H9 (cell line): ENCODE results near the gene PARD6G. TPM values are rescaled to one million over a fixed set of nuclear protein-coding genes. Genes with fewer than 3 reads are reported as not detected.

Source experiments
- DNase-seq: peaks from one replicate; pipeline ENCODE4 v3.0.0-alpha.2; 2017
- H2AFZ ChIP-seq: one replicate; pipeline ENCODE4 v1.6.1; 2013; ENCODE audit warnings: mild to moderate bottlenecking, low read length, control low read depth, moderate library complexity
- H2AK5ac ChIP-seq: 2 replicates; pipeline ENCODE4 v1.6.1; 2013; ENCODE audit warnings: low read length, control low read depth, mixed read lengths; ENCODE audit not compliant: insufficient read length
- H2BK120ac ChIP-seq: one replicate; pipeline ENCODE4 v1.6.1; 2013; ENCODE audit warnings: low read depth, mild to moderate bottlenecking, low read length, control low read depth, inconsistent platforms; ENCODE audit not compliant: poor library complexity, severe bottlenecking
- H2BK12ac ChIP-seq: 2 replicates; pipeline ENCODE4 v1.6.1; 2013; ENCODE audit warnings: low read length, control low read depth, mixed read lengths, low read depth; ENCODE audit not compliant: insufficient read length
- H2BK15ac ChIP-seq: 2 replicates; pipeline ENCODE4 v1.6.1; 2013; ENCODE audit warnings: low read depth, low read length, control low read depth
- H2BK20ac ChIP-seq: one replicate; pipeline ENCODE4 v1.6.1; 2013; ENCODE audit warnings: low read depth, mild to moderate bottlenecking, low read length, control low read depth, inconsistent platforms; ENCODE audit not compliant: poor library complexity, severe bottlenecking
- H2BK5ac ChIP-seq: 2 replicates; pipeline ENCODE4 v1.6.1; 2013; ENCODE audit warnings: low read length, control low read depth, mixed read lengths; ENCODE audit not compliant: insufficient read length
- H3K14ac ChIP-seq: 2 replicates; pipeline ENCODE4 v1.6.1; 2013; ENCODE audit warnings: low read length, control low read depth; ENCODE audit not compliant: insufficient read depth
- H3K18ac ChIP-seq: 2 replicates; pipeline ENCODE4 v1.6.1; 2013; ENCODE audit warnings: low read depth, mild to moderate bottlenecking, mixed read lengths, low read length, control low read depth; ENCODE audit not compliant: insufficient read length
- H3K23ac ChIP-seq: 2 replicates; pipeline ENCODE4 v1.6.1; 2013; ENCODE audit warnings: low read length, control low read depth, mixed read lengths, low read depth; ENCODE audit not compliant: insufficient read length
- H3K23me2 ChIP-seq: 2 replicates; pipeline ENCODE4 v1.6.1; 2013; ENCODE audit warnings: low read depth, mild to moderate bottlenecking, mixed read lengths, low read length, control low read depth; ENCODE audit not compliant: insufficient read length, poor library complexity, severe bottlenecking
- H3K27ac ChIP-seq: 2 replicates; pipeline ENCODE4 v1.5.1; 2013; ENCODE audit warnings: low read length, control low read depth, mixed read lengths, low read depth; ENCODE audit not compliant: insufficient read length
- H3K27me3 ChIP-seq: 2 replicates; pipeline ENCODE4 v1.6.1; 2013; ENCODE audit warnings: low read length, control low read depth, inconsistent platforms; ENCODE audit not compliant: insufficient read depth
- H3K4ac ChIP-seq: 2 replicates; pipeline ENCODE4 v1.6.1; 2013; ENCODE audit warnings: low read depth, mild to moderate bottlenecking, control low read depth, inconsistent platforms, low read length, moderate library complexity
- H3K4me1 ChIP-seq: 2 replicates; pipeline ENCODE4 v1.6.1; 2013; ENCODE audit warnings: low read length, control low read depth, inconsistent platforms; ENCODE audit not compliant: insufficient read depth
- H3K4me2 ChIP-seq: 2 replicates; pipeline ENCODE4 v1.6.1; 2013; ENCODE audit warnings: low read length, control low read depth, mixed read lengths; ENCODE audit not compliant: insufficient read length, insufficient read depth
- H3K56ac ChIP-seq: 2 replicates; pipeline ENCODE4 v1.6.1; 2013; ENCODE audit warnings: low read depth, mild to moderate bottlenecking, mixed read lengths, low read length, control low read depth; ENCODE audit not compliant: insufficient read length
- H3K79me1 ChIP-seq: 2 replicates; pipeline ENCODE4 v1.6.1; 2013; ENCODE audit warnings: low read depth, mild to moderate bottlenecking, moderate library complexity, low read length, control low read depth, inconsistent platforms; ENCODE audit not compliant: insufficient read depth, poor library complexity, severe bottlenecking
- H3K79me2 ChIP-seq: 2 replicates; pipeline ENCODE4 v1.6.1; 2013; ENCODE audit warnings: low read length, control low read depth, inconsistent platforms; ENCODE audit not compliant: insufficient read depth
- H3K9ac ChIP-seq: 2 replicates; pipeline ENCODE4 v1.6.1; 2013; ENCODE audit warnings: low read length, control low read depth, mixed read lengths; ENCODE audit not compliant: insufficient read length; ENCODE audit errors: extremely low read depth
- H3K9me3 ChIP-seq: one replicate; pipeline ENCODE4 v1.6.1; 2013; ENCODE audit warnings: low read depth, low read length, inconsistent platforms; ENCODE audit not compliant: control insufficient read depth
- H3T11ph ChIP-seq: one replicate; pipeline ENCODE4 v1.6.1; 2013; ENCODE audit warnings: mild to moderate bottlenecking, low read length, control low read depth, inconsistent platforms
- H4K20me1 ChIP-seq: one replicate; pipeline ENCODE4 v1.6.1; 2013; ENCODE audit not compliant: control insufficient read depth, insufficient read length, insufficient read depth
- H4K5ac ChIP-seq: 2 replicates; pipeline ENCODE4 v1.6.1; 2013; ENCODE audit warnings: low read depth, mild to moderate bottlenecking, mixed read lengths, low read length, control low read depth; ENCODE audit not compliant: insufficient read length
- H4K8ac ChIP-seq: replicated peaks from 2 replicates; pipeline ENCODE4 v1.6.1; 2013; ENCODE audit warnings: low read length, control low read depth, mixed read lengths, low read depth; ENCODE audit not compliant: insufficient read length
- H4K91ac ChIP-seq: 2 replicates; pipeline ENCODE4 v1.6.1; 2013; ENCODE audit warnings: low read depth, mild to moderate bottlenecking, moderate library complexity, mixed read lengths, low read length, control low read depth; ENCODE audit not compliant: insufficient read length
- H3K27ac Mint-ChIP-seq, 3 experiments: 2 replicates in 2 of 3; 3 replicates in 1 of 3; pipeline ENCODE4 v1.8.0; 2020 to 2021; ENCODE audit warnings: mixed read lengths in 3 of 3, mild to moderate bottlenecking in 1 of 3, moderate library complexity in 1 of 3
- H3K27me3 Mint-ChIP-seq: 2 replicates; pipeline ENCODE4 v1.8.0; 2021; ENCODE audit warnings: low read depth, mild to moderate bottlenecking, moderate library complexity, mixed read lengths
- H3K36me3 Mint-ChIP-seq, 3 experiments: 2 replicates in 2 of 3; 3 replicates in 1 of 3; pipeline ENCODE4 v1.8.0; 2020 to 2021; ENCODE audit warnings: low read depth in 3 of 3, mixed read lengths in 3 of 3; ENCODE audit not compliant: insufficient read depth in 1 of 3
- H3K4me1 Mint-ChIP-seq, 2 experiments: 2 replicates each; pipeline ENCODE4 v1.8.0; 2020; ENCODE audit warnings: mixed read lengths in 2 of 2
- H3K4me3 Mint-ChIP-seq, 2 experiments: 2 replicates in 1 of 2; 3 replicates in 1 of 2; pipeline ENCODE4 v1.8.0; 2020 to 2021; ENCODE audit warnings: mild to moderate bottlenecking in 2 of 2, mixed read lengths in 2 of 2, moderate library complexity in 1 of 2
- H3K9me3 Mint-ChIP-seq, 2 experiments: 2 replicates in 1 of 2; 3 replicates in 1 of 2; pipeline ENCODE4 v1.8.0; 2020; ENCODE audit warnings: mild to moderate bottlenecking in 2 of 2, mixed read lengths in 2 of 2, moderate library complexity in 1 of 2
- CTCF ChIP-seq: fragments of 200-600 bp; sonication (generic); conservative IDR thresholded peaks from 3 replicates; pipeline ENCODE4 v1.8.0; 2021; ENCODE audit warnings: antibody characterized with exemption, mild to moderate bottlenecking
- WGBS: extraction: QIAGEN DNeasy Blood & Tissue Kit; methylation state at CpG from one replicate; pipeline ENCODE4 v1.1.7; 2013; ENCODE audit warnings: missing lambda C conversion rate, low lambda C conversion rate, mixed read lengths; ENCODE audit not compliant: insufficient read length; ENCODE audit errors: extremely low coverage; 5-methylcytosine and 5-hydroxymethylcytosine counted together
- total RNA-seq: library from RNA; stranded (reverse); gene quantifications from 2 replicates; pipeline ENCODE4 v1.2.1, GENCODE V29; 2021

Gene PARD6G
- total RNA-seq, 1 experiment from 2014 or later: 11.2 TPM

GRCh38 chr18:80188643-80189530 lies 58.4 kb downstream of the PARD6G start:
- H2AFZ ChIP-seq: no peak overlapping the region
- no peak overlapping the region for H3K9ac ChIP-seq
- H3K79me1 ChIP-seq: no peaks in the 10 kb centered on the region
- H3K4me1 ChIP-seq: no peaks in the 10 kb centered on the region
- no peak overlapping the region for H4K91ac ChIP-seq
- H3K9me3 ChIP-seq: no peaks in the 10 kb centered on the region
- H2BK12ac ChIP-seq: no peak overlapping the region
- no peak overlapping the region for H2AK5ac ChIP-seq
- DNase-seq: no peak
- no peak overlapping the region for H3K4ac ChIP-seq
- no peak overlapping the region for H3K56ac ChIP-seq
- no peak overlapping the region for H3K4me3 Mint-ChIP-seq
- no peak overlapping the region for H3K14ac ChIP-seq
- H3K27me3 ChIP-seq: no peaks in the 10 kb centered on the region
- H4K5ac ChIP-seq: no peak overlapping the region
- H3K4me2 ChIP-seq: no peak overlapping the region
- H3K23ac ChIP-seq: no peak overlapping the region
- H3T11ph ChIP-seq: no peak overlapping the region
- H3K9me3 Mint-ChIP-seq: peaks cover 4 to 5% of the 10 kb centered on the region in 2 experiments; a peak in 2 of 5 replicates
- H3K18ac ChIP-seq: no peak overlapping the region
- H3K27ac Mint-ChIP-seq: no peak overlapping the region; a peak in 1 of 7 replicates
- no peaks in the 10 kb centered on the region; the same call in 1 of the 2 replicates for H3K79me2 ChIP-seq
- H4K8ac ChIP-seq: no peak overlapping the region
- no peaks in the 10 kb centered on the region; a peak in 1 of 7 replicates for H3K36me3 Mint-ChIP-seq
- no peak overlapping the region for H2BK15ac ChIP-seq
- no peaks in the 10 kb centered on the region for H3K23me2 ChIP-seq
- H3K27ac ChIP-seq: no peak overlapping the region
- H2BK20ac ChIP-seq: no peak overlapping the region
- H3K4me1 Mint-ChIP-seq: no peaks in the 10 kb centered on the region
- WGBS: no CpG with 5 or more reads among the region's 20 CpGs
- no peak for TF ChIP-seq CTCF
- no peaks in the 10 kb centered on the region for H4K20me1 ChIP-seq
- no peaks in the 10 kb centered on the region; the same call in 1 of the 2 replicates for H3K27me3 Mint-ChIP-seq
- no peak overlapping the region for H2BK120ac ChIP-seq
- no peak overlapping the region for H2BK5ac ChIP-seq
